Measurements from ENCODE around the gene ADAM19. TPM values are rescaled to one million over a fixed set of nuclear protein-coding genes. Genes with fewer than 3 reads are reported as not detected.
"Not testable (repeated sequence)": the region's sequence is repeated elsewhere in the genome, so short reads cannot be mapped to it uniquely, and the experiment has no call there.

The ADAM19 gene
- total RNA-seq, 2 experiments from 2014 or later = 2.8 to 3.5 TPM

DNA sequence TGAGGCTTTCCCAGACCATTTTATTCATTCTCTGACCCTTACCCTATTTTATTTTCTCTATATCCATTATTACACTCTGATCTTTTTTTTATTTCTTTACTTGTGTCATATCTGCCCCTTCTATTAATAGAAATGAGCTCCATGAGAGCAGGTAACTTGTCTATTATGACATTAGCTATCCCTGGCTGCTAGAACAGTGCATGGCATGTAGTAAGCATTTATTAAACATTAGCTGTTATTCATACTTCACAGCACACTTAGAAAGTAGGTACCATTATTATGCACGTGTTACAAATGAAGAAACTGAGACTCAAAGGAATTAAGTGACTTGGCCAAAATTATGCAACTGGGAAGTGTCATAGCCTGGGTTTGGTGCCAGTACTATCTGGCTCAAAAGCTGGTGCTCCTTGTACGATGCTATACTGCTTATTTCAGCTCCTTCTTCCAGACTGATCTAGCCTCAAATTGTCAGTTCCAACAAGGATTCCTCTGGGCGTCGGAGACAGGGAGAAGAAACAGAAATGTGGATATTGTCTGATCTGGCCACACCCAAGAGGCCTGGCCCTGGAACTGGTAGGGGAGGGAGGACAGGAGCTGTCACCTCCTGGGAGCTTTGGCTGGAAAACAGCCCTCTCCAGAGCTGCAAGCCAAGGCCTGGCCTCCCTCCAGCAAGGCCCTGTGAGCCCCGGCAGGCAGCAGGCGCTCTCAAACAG lies 126.4 kb downstream of the ADAM19 start:
- H3K36me3 Mint-ChIP-seq = no peaks in the 10 kb centered on the region
- no peak overlapping the region for H3K4me3 Mint-ChIP-seq
- no peaks in the 10 kb centered on the region for H3K4me1 Mint-ChIP-seq
- no peaks in the 10 kb centered on the region for H3K9me3 Mint-ChIP-seq
- DNase-seq = no peak
- no peak overlapping the region for H3K27ac Mint-ChIP-seq
- no peaks in the 10 kb centered on the region for H3K27me3 Mint-ChIP-seq

DNA sequence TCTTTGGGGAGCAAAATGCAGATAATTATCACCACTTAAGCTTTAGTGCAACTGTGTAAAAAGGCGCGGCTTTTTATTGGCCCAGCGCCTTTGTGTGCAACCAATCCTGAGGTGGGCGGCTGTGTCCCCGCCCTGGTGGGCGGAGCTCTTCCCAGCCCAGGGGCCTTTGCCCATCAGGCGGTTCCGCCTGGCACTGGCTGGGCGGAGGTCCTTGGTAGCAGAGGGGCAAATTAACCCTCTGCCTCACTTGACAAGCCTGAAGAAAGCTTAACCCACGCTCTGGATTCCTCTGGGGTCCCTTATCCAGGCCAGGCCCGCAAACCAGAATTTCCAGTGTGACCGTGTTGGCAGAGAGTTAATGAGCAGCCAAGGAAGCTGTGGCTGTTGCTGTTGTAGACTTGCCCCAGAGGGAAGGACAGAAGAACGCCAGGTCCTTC lies 128.4 kb downstream of the ADAM19 start:
- no peak for DNase-seq
- H3K9me3 Mint-ChIP-seq = no peaks in the 10 kb centered on the region
- H3K27ac Mint-ChIP-seq = no peak overlapping the region
- no peak overlapping the region for H3K4me3 Mint-ChIP-seq
- no peaks in the 10 kb centered on the region for H3K4me1 Mint-ChIP-seq
- no peaks in the 10 kb centered on the region for H3K36me3 Mint-ChIP-seq
- peaks cover 4% of the 10 kb centered on the region for H3K27me3 Mint-ChIP-seq

DNA sequence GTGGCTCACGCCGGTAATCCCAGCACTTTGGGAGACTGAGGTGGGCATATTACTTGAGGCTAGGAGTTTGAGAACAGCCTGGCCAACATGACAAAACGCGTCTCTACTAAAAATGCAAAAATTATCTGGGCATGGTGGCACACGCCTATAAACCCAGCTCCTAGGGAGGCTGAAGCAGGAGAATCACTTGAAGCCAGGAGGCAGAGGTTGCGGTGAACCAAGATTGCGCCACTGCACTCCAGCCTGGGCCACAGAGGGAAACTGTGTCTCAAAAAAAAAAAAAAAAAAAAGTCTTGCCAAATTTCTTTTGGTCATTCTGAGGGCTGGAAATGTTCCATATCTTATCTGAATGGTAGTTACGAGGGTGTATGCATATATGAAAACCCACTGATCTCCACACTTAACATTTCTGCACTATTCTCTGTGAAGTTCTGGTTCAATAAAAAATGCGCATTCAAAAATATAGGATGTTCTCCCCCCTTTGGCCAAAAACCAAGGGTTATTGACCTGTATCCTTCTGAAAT lies 129.1 kb downstream of the ADAM19 start:
- Mint-ChIP-seq H3K9me3 (no peaks in the 10 kb centered on the region), H3K4me3 (no peak overlapping the region), H3K36me3 (no peaks in the 10 kb centered on the region), H3K27me3 (peaks cover 4% of the 10 kb centered on the region), H3K4me1 (no peaks in the 10 kb centered on the region), H3K27ac (no peak overlapping the region)
- no peak for DNase-seq

DNA sequence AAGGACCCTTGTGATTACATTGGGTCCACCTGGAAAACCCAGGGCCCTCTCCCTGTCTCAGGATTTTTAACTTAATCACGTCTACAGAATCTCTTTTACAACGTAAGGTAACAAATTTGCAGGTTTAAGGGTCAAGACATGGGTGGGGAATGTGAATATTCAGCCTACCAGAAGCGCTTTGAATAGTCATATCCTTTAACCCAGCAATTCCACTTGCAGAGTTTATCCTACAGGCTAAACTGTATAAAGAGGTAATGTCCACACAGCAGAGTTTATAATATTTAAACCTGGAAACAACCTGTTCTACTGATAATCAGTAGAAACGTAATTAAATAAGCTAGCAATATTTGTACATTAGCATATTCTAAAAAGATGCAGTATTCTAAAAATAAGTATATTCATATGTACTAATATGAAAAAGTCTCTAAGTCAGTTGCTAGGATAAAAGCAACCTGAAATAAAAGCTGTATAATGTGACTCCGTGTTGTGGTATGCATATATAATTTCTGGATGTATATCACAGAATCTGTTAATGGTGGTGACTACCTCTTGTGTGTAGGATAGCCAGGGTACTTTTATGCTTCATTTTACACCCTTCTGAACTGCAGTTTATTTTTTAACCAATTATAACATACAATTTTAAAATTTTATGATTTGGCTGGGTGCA lies 129.7 kb downstream of the ADAM19 start:
- H3K36me3 Mint-ChIP-seq = no peaks in the 10 kb centered on the region

DNA sequence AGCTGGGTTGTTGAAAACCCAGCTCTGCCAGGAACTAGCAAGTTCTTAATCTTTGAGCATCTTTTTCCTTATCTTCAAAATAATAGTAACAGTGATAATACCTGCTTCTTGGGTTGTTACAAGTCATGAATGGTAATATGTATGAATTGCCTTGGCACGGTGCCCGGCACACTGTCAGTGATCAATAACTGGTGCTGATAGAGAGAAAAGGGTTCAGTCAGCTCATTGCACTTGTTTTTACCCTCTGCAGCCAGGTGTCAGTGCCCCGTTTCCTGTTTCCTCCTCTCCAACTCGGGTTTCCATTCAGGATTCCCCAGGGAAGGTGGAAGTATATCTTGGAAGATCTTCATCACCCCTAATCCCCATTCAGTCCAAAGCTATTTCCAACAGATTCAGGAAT lies 131.4 kb downstream of the ADAM19 start:
- Mint-ChIP-seq H3K36me3 (no peaks in the 10 kb centered on the region), H3K4me3 (no peak overlapping the region), H3K27ac (no peak overlapping the region), H3K9me3 (no peaks in the 10 kb centered on the region), H3K27me3 (peaks cover 4% of the 10 kb centered on the region), H3K4me1 (no peaks in the 10 kb centered on the region)
- DNase-seq = no peak

More for the DNA sequence above, 129.7 kb downstream of the ADAM19 start:
- Mint-ChIP-seq H3K9me3 (no peaks in the 10 kb centered on the region), H3K27me3 (peaks cover 4% of the 10 kb centered on the region), H3K4me3 (no peak overlapping the region), H3K4me1 (no peaks in the 10 kb centered on the region), H3K27ac (no peak overlapping the region)
- no peak for DNase-seq

DNA sequence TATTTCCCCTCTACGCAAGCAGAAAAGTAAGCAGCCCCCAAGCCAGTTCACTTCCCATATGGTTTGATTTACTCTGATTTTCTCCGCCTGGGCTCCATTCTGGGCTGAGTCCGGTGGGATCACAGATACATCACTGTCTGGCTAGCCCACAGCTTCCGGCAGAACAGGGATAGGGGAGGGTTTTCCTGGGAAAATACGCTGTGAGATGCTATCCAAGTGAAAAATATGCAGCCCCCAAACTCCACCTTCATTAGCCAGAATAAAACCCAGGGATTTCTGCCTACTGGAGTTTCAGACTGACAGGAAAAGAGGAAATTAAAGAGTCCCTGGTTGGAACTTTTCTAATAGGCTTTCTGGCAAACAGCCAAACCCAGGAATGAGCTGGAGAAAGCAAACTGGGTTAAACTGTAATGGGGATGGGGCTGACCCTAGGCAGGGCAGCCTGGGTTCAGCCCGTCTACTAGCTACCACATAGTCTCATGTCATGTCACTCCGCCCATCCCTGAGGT lies 132.5 kb downstream of the ADAM19 start:
- Mint-ChIP-seq H3K9me3 (no peaks in the 10 kb centered on the region), H3K27ac (no peak overlapping the region), H3K4me1 (no peaks in the 10 kb centered on the region), H3K27me3 (peaks cover 4% of the 10 kb centered on the region), H3K36me3 (no peaks in the 10 kb centered on the region), H3K4me3 (no peak overlapping the region)
- DNase-seq = no peak

DNA sequence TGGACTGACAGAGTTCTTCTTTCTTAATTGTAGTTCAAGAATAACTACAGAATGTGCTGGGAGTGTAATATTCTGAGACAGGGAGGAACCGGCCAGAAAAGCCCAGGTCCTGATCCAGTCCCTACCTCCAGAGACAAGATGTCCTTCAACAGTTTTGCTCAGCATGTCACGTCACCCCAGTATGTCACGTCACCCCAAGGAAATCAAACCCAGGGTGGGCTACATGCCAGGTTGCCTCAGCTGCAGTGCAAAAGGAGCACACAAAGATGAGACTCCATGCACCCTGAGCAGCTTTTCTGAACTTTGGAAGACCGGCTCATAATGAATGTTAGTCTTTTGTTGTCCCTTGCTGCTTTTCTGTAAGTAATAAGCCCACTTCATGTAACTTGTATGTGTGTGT lies 141.5 kb downstream of the ADAM19 start:
- no peak for DNase-seq
- H3K9me3 Mint-ChIP-seq = no peaks in the 10 kb centered on the region
- no peaks in the 10 kb centered on the region for H3K36me3 Mint-ChIP-seq
- H3K4me3 Mint-ChIP-seq = no peak overlapping the region
- peaks cover 6% of the 10 kb centered on the region for H3K4me1 Mint-ChIP-seq
- no peak overlapping the region for H3K27ac Mint-ChIP-seq
- peaks cover 9% of the 10 kb centered on the region for H3K27me3 Mint-ChIP-seq

DNA sequence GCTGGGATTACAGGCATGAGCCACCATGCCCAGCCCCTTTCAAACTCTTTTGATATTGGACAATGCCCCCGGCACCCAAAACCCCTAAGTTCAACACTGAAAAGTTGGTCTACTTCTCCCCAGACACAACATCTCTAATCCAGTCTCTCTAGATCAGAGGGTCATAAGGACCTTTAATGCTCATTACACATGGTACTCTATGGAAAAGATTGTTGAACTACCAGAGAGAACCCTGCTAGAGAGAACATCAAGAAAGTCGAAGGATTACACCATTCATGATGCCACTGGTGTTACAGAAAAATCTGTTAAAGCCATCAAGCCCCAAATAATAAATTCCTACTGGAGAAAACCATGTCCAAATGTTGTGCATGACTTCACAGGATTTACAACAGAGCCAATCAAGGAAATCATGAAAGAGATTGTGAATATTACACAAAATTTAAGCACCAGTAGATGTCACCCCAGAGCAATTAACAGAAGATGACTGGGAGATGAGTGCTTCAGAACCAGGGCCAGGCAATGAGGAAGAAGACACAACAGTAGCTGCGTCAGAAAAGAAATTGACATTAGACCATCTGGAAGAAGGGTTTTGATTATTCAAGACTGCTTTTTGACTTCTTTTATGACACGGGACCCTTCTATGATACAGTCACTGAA lies 143.9 kb downstream of the ADAM19 start:
- no peak overlapping the region for H3K27ac Mint-ChIP-seq

DNA sequence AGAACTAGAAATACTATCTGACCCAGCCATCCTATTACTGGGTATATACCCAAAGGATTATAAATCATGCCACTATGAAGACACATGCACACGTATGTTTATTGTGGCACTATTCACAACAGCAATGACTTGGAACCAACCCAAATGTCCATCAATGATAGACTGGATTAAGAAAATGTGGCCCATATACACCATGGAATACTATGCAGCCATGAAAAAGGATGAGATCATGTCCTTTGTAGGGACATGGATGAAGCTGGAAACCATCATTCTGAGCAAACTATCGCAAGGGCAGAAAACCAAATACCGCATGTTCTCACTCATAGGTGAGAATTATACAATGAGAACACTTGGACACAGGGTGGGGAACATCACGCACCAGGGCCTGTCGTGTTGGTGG lies 145.7 kb downstream of the ADAM19 start:
- not testable (repeated sequence) for H3K4me1 Mint-ChIP-seq, DNase-seq, H3K36me3 Mint-ChIP-seq, H3K9me3 Mint-ChIP-seq, H3K27ac Mint-ChIP-seq, H3K27me3 Mint-ChIP-seq, H3K4me3 Mint-ChIP-seq

More for the DNA sequence above, 143.9 kb downstream of the ADAM19 start:
- peaks cover 6% of the 10 kb centered on the region for H3K4me1 Mint-ChIP-seq
- peaks cover 9% of the 10 kb centered on the region for H3K27me3 Mint-ChIP-seq
- no peaks in the 10 kb centered on the region for H3K9me3 Mint-ChIP-seq
- DNase-seq = no peak
- H3K4me3 Mint-ChIP-seq = no peak overlapping the region
- no peaks in the 10 kb centered on the region for H3K36me3 Mint-ChIP-seq

Other genes starting within 250 kb of the ADAM19 start
- under 1 TPM; 0.60 to 0.64 TPM for gene NIPAL4, start 115.6 kb downstream of the ADAM19 start, total RNA-seq
- gene SOX30, start 76.7 kb upstream of the ADAM19 start, total RNA-seq = not detected
- not detected for gene C5orf52, start 95.8 kb upstream of the ADAM19 start, total RNA-seq
- gene THG1L, start 155.6 kb upstream of the ADAM19 start, total RNA-seq = 10 to 100 TPM; 29.2 to 32.1 TPM
- 1 to 10 TPM; 6.7 to 7.5 TPM for gene LSM11, start 167.9 kb upstream of the ADAM19 start, total RNA-seq